NCI-H1092 (cell line): ENCODE data around the gene NPRL2.

Experiments
- DNase-seq: peaks from one replicate; lab custom pipeline; 2025; lab: John Stamatoyannopoulos, UW

Gene NPRL2

DNA sequence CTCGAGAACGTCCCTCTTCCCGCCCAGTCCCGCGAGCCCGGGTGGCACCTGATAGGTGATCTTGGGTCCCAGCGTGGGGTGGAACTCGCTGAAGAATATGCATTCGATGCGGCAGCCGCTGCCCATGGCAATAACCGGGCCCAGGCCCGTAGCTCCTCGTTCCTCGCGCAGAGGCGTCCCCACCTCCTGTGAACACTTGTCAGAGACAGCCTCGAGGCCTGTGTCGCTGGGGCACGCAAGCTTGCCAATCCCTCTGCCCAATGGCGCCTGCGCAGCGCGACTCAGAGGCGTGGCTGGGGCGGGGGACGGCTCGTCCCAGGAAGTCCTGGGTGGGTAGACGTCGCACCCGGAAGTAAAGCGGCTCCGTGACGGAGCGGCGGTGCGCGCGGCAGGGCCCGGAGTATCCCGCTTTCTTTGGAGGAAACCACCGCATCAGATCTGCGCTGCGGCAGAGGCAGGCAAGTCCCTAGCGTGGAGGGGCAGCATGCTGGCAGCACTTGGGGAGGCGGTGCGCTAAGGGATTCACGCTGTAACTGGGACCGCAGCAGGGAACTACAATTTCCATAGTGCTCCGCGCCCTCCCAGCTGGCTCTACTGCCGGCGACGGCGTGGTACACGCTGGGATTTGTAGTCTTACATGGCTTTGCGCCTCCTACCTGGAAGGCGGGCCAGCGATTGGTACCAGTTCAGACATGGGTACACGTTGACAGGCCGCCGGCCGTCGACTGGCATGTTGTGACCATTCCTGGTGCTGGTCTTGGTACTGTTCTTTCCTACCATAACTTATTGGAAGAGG is at the start of gene NPRL2, which contains the start of gene CYB561D2:
NPRL2 (minus strand) TSS at position 249 of the 796 bp plus-strand sequence; CDS start at position 126, 123 bp downstream.
CYB561D2 (plus strand) TSS at position 336 of the 796 bp plus-strand sequence. CDS start 572 bp downstream, outside the sequence.
- peak; percentile 77 for DNase-seq

DNA sequence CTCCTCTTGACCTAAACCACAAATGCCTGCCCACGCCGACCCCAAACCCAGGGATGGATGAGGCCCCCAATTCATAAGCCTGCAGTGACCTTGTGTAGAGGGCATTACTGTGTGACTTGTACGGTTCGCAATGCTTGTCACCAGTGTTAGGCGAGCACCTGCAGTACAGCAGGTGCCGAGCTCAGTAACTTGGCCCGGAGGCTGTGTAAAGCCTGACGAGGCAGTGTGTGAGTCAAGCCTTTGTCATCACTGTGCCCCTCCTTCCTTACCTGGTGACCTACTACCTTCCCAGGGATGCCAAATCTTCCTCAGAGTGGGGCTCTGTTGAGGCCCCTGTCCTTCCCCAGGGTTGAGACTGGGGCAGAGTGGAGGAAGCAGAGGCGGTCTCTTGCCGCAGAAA is 45.9 kb upstream of the NPRL2 start:
- no peak for DNase-seq

DNA sequence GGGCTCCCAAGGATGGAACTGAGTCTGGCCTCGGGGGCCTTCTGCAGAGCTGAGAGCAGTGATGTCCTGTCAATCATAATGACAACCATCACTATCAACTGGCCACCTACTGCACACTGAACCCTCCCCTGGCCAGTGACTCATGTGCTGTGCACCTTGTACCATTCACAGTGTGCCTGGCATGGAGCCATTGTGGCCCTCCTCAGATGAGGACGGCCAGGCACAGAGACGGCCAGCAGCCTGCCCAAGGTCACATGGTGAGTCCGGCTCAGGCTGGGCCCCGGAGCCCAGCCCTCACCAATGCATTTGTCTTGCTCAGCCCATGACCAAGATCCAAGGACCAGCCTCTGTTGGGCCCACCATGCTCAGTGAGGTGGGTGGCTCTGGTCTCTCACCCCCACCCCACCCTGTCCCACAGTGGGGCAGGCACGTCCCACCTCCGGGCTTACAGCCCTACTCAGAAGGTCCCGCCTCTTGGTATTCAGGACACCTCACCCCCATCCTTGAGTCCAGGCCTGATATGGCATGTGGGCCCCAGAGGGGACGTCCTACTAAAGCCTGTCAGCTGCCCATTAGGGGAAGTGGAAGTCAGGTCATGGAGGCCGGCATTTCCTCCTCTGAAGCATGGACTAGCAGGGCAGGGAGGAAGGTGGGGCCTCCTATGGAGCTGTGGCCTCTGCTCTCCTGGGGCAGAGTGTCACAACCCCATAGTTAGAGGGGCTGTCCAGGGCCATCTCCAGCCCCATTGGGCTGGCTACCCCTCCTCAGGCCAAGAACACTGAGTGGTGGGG is 44.7 kb upstream of the NPRL2 start:
- DNase-seq, result no peak

DNA sequence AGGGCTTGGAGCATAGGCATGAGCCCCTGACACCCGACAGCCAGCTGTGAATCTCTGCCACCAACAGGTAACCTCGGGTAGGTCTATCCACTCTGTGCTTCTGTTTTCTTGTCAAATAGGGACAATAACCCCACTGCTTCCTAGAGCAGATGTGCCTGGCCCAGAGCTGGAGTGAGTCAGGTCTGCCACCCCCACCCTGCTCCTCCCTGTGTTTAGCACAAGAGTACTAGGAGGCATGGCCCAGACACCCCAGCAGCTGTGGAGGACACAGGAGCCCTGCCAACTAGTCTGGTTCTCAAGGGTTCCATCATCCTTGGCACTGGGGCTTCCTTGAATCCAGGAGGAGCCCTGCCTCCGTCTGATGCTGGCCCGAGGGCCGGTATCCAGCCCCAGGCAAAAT is 42.5 kb upstream of the NPRL2 start:
- no peak for DNase-seq

DNA sequence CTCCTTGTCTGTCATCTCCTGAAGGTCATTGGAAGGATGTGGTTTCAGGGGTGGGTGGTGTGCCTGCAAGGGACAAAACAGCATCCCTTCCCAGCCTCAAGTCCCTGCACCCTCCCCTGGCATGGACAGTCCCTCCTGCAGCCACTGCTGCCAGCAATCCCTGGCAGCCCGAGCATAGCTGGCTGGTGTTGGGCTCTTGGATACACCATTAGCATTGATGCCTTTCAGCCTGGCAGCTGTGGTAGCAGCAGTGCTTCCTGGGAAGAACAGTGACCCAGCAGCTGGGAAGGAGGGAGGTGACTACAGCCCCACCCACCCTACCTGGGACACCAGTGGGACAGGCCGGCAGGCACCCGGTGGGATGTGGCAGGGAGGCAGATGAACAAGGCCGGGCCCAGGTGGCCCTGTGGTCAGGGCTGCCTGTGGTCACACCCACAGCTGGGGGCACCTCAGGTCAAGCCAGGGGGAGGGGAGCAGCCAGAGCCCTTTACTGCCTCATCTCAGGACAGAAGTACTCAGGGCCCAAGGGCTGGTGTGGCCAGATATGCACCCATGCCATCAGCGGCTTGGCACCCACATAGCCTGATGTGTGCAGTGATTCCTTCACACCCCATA is 41.6 kb upstream of the NPRL2 start:
- no peak for DNase-seq

DNA sequence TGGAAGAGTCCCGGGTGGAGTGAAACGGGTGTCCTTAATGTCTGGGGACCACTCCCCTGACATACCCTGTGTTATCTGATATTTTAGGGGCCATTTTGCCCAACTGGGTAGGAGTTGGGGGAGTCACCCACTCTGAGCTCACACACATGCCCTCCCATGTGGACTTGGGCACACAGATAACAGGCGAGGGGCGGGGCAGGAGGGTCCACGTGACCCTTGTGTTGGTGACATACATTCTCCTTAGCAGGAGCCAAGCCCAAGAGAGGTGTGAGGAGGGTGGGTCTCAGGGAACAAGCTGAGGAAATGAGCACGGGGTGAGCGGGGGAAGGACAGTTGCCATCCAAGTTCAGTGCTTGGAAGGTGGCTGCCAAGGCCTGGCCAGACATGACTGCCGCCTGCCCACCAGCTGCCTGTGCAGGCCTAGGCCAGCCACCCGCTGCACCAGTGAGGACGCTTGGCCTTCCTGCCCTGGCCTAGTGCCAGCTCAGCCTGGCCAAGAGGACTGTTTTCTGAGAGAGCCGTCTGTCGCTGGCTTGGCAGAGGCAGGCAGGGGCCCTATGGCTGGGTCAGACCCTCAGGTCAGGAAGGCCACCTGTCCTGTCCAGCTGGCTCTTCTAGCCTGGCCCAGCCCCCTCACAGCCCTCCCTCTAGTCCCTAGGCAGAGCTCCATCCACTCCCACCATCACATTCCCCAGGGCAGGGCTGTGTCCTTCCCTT is 40.1 kb upstream of the NPRL2 start:
- peak; percentile 42 for DNase-seq

DNA sequence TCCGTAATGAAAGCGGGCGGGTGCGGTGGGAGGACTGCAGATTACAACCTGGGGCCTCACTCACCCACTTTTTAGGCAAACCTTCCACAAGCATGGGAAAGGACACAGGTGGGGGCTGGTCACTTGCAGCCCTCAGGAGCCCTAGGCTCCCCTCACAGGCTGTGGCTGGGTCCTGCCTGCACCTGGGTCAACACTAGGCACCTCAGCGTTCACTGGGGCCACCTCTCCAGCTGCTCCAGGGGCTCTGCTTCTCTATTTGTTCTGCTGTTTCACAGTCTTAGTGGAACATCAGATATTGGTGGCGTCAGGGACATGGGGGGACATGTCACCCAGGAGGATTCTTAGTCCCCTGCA is 38.8 kb upstream of the NPRL2 start:
- no peak for DNase-seq

DNA sequence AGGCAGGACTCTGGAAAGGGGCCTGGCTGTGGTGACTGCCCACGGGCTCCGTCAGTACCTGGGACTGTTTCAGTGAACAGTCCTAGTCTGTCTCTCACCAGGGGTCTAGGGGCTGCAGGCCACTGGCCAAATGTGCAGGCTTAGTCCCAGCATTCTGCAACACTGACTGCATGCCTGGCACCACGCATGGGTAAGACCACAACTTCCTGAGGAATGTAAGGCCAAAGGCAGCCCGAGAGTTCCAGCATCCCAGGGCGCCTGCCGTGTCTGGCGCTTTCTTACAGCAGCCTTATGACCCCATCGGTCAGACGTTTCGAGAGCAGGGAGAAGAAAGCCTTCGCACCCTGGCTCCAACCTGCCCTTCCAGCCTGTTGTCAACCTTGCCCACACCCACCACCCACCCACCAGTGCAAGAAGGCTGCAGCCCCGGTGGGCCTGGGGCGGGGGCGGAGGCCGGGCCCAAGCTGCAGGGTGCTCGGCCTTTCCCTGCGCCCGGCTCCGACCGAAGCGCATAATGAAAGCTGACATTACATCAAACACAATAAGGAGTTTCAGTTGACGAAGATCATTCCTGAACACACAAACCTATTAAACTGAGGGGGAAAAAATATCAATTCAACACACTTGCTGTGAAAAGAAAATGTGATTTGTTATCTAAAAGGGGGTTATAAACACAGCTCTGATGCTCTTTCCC is 38.3 kb upstream of the NPRL2 start:
- DNase-seq, result no peak

DNA sequence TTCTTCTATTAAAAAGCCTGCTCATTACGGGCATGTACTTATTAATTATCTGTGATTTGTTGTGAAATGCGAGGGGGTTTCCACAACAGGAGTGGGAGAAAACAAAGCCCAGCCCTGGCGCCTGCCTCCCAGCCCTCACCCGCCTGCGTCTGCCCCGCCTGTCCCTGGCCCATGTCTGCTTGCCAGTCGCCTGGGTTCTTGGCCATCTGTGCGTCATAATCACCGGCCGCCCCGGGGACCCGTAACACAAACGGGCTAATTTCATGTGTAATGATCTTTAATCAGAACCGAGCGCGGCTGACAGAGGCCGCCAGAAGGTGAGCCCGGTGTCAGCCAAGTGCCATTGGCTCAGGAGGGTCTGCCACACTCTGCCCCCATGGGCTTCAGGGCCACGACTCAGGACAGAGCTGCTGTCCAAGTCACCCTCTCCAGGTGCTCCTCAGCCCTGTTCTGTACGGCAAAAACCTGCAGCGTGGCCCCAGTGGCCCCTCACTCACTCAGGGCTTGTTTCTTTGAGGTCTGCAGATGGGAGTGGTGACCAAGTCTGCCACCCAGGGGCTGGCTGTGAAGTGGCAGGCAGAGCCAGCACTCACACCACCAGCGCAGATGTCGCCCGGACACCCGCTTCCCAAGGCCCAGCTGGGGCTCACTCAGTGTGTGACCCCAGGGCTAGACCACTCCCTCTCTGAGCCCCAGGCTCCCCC is 37.6 kb upstream of the NPRL2 start:
- DNase-seq, result no peak

DNA sequence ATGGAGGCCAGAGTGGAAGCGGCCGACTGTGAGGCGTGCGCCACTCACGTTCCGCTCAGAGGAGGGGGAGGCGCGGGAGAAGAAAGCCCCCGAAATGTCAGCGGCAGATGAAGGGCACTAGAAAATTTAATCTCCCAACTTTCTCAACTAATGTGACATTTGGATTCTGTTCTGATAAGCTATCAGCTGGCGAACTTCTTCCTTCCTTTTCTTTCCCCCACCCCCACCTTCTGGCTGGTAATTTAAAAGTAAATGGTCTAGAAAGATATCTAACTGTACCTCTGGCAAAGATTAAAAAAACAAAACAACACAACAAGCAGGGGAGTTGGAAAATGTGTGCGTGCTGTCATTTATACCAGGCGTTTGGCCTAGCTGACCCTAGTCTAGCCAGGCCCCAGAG is 35.2 kb upstream of the NPRL2 start:
- DNase-seq, result no peak

DNA sequence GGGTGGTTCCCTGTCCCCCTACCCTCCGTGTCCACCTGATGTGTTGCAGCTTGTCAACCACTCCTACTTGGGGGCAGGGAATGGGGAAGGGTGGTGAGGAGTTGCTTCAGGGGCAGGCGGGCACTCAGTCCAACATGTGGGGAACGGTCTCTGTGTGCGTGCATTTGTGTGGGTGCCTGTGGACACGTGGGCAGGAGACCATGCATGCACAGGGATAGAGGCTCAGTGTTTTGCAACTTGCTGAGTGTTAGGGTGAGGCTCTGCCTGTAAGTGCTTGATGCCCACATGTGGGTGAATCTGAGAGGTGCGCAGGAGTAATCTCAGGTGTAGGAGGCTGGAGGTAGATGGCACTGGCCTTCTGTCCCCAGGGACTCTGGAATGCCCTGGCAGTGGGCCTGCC is 33.2 kb upstream of the NPRL2 start:
- no peak for DNase-seq

DNA sequence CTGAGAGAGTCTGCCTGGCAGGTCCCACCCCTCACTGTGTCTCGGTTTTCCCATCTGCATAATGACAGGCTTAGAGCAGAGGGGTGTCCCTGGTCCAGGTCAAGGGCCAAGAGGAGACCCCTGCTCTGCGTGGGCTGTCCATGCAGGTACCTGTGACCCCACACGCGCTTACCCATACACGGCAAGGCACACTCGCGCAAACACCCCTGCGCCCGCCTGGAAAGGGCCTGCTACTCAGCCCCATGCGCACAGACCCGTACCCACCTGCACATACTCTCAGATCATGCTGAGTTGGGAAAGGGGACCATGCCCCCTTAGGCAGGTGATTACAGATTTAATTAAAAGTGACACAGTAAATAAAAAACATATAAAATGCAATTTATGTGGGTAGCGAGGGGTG is 32.1 kb upstream of the NPRL2 start:
- no peak for DNase-seq

DNA sequence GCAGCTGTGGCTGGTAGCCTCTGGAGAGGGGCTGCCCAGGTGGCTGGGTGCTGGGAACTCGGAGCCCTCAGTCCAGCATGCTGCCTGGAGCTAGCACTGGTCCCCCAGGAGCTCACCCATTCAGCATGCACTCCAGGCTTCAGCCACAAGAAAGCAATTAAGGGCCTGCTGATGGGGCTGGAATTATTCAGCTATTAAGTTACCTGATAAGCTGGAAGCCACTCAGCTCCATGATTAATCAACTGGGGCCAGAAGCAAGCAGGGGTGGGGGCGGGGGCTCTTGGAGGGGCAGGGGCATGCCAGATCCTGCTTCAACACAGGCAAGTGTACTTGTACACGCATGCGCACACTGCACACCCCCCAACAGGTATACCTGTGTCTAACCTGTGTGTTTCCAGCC is 30.8 kb upstream of the NPRL2 start:
- peak; percentile 31 for DNase-seq

DNA sequence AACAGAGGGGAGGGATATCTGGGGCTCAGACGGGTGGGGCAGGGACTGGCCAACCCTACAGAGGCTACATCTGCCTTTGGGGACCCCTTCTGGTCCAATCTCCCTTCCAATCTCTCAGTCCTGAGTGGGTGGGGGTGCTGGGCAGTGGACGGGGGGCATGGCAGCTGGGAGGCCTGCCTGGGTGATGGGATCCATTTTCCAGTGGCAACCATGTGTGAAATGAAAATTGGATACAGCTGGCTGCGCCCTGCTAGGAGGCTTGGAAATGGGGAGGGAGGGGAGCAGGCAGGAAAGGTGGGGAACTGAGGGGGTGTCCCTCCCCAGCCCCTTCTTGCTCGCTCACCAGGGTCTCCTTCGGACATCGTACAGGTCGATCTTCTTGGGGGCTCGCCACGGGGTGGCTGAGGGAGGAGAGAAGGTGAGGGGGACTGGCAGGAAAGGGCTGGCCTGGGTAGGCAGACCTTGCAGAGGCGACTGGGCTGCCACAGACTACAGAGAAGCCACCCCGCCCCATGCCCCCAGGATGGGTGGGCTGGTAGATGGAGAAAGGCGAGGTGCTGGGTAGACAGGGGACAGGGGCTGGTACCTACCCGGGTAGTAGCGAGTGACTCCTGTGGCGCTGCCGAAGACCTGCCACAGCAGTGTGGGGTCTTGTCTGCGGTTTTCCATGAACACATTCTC is 30.0 kb upstream of the NPRL2 start:
- no peak for DNase-seq

DNA sequence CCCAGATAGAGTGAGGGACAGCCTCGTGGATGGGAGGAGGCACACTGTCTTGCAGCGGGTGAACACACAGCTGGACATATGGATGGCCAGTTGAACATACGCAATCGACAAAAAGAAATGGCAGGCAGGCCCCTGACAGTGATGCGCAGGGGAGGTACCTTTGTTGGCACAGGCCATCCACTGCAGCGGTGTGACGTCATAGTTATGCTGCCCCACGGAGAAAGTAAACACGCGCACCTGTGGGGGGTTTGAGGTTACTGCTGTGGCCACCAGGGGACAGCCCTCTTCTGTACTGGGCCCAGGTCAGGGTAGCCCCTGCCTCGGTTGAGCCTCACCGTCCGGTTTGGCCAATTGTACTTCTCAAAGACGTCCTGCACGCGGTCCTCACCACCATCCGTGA is 28.2 kb upstream of the NPRL2 start:
- no peak for DNase-seq

DNA sequence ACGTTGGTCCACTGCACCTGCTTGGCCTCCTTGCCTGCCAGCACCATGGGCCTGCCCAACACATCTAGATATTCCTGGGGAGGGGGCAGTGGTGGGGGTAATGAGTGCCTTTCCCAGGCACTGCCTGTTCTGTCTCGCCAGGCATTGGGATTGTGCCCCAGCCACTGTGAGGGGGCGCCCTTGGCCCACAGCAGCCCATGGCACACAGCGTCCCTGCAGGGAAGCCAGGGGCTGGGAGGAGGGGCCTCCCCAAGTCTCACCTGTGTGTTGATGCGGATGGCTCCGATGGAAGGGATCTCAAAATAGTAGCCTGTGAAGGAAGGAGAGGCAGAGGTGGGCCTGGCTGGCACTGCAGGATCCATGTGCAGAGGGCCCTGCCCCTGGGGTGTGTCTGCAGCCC is 27.4 kb upstream of the NPRL2 start:
- DNase-seq, result no peak

DNA sequence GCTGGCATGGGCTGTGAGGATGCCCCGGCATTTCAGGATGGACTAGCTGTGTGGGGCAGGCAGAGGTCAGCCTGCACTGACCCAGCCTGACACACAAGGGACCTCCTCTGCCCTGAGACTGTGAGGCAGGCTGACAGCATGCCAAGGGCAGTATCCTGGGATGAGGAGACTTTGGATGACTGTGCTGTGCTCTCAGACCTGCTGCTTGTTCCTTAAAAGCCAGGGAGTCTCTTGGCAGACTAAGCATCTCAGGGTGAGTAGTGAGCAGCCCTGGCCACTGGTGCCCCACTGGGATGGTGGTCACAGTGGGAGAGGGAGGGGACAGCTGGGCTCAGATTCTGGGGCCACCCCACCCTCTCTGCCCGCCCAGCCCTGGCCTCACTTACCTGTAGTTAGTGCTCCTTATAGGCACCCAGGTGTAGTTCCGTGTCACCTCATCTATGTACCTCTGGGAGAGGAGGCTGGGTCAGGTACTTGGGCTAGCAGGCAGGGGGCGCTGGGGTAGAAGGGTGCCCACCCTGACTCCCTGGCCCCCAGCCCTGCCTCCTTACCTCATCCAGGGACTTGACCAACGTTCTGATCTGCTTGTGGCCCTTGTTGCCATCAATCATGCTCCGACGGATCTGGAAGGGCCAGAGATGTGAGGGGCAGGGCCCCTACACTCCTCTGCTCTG is 24.8 kb upstream of the NPRL2 start:
- DNase-seq, result no peak

DNA sequence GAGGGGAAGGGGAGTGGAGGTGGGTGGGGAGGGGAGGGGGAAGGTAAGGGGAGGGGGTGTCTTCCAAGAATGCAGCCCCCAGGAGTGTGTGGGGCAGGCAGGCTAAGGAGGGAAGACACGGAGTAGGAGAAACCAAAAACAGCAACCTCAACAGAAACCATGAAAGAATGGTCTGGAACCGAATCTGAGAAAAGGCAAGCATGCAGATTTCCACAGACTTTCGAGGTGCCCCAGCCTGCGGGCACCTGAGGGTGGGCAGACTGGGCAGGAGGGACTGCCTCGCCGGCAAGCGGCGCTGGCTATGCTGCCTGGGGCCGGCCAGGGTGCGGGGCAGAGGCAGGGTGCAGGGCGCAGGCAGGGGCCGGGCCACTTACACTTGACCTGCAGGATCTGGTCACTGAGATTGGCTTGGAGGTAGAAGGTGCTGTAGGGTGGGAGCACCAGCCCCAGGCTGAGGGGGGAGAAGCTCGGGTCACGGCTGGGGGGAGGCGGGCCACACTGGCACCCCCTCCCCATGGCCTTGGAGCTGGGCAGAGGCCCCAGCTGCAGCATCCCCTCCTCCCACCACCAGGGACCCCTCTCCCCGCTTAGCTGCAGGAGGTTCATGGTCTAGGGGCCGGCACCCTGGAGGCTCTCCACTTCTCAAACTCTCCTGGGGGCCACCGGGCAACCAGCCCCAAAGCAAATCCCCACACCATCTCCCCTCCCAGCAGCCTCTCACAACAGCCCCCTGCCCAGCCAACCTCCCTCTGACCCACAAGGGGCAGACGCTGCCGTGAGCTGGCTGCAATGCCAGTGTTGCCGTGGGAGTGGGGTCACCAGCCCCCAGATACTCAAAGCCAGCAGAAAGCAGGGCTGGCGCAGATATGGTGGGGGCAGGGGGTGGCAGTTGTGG is 24.0 kb upstream of the NPRL2 start:
- no peak for DNase-seq
